GM21367 (cell line): ENCODE data around the gene SPATA2.
"Not testable (repeated sequence)": the region's sequence is repeated elsewhere in the genome, so short reads cannot be mapped to it uniquely, and the experiment has no call there.

Experiments
- ATAC-seq: cut with Tn5 transposase; IDR thresholded peaks from one replicate; pipeline ENCODE4 v1.9.1; 2021; ENCODE audit not compliant: unreplicated experiment

Gene SPATA2

DNA sequence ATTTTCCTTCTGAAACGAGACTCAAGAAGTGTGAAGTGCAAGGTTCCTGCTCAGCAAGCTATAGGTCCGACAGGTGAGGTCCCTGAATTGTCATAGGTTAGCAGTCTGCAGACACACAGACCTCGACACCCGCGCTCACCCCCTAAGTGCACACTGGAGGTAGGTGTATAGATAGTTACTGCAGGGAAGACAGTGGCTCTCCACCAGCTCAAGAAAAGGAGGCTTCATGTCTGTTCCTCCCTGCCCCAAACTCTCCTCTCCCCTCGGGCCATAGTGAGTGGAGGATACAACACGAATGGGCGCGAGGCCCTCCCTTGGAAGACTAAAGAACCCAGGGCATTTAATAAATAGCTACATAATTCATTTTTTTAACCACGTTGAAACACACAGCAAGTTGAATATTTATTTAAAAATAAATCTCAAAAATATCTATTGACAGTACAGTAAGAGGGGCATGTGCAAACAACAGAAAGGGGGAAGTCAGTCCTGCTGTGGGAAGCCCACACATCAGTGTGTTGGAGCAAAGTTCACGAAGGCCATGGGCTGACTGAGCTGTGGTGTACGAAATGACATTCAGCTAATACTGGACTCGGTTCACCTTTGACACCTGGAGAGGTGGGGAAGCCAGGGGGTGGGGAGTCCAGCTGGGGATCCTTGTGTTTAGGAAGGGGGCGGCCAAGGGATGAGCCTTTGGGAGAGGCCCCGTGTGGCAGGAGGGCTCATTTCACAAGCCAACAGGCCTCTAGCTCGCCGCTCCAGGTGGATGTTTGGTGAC is 10.7 kb downstream of the SPATA2 start:
- no peak for ATAC-seq

DNA sequence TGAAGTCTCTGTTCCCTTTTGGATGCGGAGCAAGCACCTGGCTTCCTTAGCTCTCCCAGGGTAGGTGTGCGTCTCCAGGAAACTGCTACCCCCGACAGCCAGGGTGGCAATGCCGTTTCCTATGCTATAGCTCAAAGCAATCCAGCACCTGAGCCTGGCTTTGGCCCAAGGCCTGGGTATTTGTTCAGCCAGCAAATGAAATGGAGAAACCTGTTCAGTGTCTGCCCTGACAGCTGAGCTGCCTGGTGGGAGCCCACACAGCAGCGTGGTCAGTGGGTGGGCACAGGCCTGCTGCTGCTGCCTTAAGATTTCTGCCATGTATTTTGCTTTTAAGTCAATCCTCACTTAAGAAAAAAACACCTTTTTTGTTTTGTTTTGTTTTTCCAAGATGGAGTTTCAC is 13.7 kb downstream of the SPATA2 start:
- no peak for ATAC-seq

GRCh38 chr20:49899541-49900383 is 15.6 kb downstream of the SPATA2 start:
- ATAC-seq = no peak

DNA sequence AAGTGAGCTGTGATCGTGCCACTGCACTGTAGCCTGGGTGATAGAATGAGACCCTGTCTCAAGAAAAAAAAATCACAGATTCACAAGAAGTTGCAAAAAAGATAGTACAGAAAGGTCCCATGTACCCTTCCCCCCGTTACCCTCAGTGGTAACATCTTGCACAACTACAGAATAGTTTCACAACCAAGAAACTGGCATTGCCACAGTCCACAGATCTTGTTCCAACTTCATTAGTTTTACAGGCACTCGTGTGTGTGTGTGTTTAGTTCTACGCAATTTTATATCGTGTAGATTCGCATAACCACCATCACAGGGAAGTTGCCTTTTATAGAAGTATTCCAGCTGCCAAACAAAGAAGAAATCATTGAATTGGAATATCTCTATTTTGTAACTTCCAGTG is 19.1 kb downstream of the SPATA2 start:
- ATAC-seq = no peak

DNA sequence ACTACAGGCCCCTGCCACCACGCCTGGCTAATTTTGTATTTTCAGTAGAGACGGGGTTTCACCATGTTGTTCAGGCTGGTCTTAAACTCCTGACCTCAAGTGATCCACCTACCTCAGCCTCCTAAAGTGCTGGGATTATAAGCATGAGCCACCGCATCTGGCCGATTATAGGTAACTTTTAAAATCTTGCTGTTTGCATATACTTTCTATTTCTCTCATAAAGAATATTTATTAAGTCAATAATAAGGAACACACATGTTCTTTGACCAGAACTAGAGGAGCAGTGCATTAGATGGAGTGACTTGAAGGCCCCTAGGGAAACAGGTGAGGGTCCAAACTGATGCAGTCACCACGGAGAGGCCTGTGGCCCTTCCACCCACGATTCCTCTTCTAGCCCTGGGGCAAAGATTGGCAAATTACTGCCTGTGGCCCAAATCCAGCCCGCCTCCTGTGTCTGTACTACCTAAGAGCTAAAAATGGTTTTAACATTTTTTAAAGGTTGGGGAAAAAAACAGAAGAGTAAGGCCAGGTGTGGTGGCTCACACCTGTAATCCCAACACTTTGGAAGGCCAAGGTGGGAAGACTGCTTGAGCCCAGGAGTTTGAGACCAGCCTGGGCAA is 19.7 kb downstream of the SPATA2 start:
- ATAC-seq = not testable (repeated sequence)

GRCh38 chr20:49894073-49894470 is 21.3 kb downstream of the SPATA2 start:
- ATAC-seq = no peak

DNA sequence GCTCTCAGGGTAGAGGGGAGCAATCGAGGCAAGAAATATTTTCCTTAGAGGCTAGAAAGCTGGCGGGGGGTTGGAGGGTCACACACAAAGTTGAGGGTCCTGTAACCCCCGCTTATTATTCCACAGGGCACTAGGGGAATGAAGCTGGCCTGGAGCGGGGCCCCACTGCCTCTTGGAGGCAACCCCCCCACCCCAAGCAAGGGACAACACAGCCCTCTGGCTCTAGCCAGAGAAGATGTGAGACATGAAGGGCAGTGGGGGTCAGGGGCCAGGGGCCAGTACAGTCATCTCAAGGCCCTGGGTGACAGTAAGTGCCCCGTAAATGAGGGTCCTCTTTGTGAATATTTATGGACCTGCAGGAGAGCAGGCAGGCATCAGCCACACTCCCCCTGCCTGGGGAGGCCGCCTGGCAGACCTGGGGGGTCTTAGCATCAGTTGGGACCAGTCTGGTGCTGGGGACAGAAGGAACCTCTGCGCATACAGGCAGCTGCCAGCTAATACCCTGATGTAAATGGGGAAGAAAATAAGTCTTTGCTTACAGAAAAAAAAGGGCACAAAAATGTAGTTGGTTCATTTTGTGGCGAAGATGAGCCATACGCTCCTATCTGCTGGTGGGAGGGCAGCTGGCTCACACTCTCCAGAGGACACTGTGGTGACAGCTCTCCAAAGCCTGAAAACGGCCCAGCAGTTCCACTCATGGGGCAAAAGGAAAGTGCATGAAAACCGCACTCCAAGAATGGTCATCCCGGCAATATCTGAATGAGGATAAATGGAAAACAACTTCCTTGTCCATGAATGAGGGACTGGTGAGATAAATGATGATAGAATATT is 21.9 kb downstream of the SPATA2 start:
- ATAC-seq = no peak

GRCh38 chr20:49892817-49893216 is 22.5 kb downstream of the SPATA2 start:
- no peak for ATAC-seq

DNA sequence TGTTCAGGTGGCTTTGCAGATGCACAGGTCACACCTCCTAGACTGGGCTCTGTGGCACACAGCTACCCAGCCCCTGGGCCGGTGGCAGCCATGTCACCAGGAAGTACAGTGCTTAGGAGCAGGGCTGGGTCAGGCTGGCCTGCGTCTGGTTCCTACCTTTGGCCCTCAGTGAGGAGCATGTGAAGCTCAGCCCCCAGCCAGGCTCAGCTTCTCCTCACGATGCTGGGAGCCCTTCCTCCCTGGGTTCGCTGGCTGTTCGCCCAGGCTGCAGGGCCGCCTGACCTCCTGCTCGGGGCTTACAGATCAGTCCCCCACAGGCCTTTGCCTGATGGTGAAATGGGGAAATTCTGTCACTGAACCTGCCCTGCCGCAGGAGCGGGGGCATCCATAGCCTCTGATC is 23.1 kb downstream of the SPATA2 start:
- no peak for ATAC-seq

DNA sequence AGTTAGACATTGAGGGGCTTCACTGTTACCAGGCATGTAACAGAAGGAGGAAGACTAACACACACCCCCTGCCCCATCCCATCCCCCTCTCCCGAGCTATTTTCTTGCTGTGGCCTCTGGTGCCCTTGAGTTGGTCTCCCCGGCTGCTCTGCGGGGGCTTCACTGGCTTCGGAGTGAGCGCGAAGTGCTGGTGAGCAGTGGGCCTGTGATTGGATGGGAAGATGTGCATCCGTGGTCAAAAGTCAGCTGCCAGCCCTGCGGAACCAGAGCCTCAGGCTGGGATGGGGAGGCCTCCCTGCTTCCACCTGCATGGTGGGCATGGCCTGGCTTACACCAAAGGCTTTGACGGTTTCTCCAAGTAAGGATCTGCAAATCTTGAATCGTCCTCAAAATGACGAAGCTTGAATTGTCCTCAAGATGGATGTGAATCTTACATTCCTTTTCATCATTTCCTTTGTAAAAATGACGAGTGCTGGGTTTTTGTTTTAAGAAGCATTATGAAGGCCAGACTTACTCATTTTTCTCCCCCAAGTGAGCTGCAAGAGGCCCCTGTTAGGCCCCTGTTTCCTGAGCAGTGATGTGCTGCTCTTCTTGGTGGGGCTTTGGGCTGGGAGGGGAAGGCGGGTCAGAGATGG is 23.7 kb downstream of the SPATA2 start:
- no peak for ATAC-seq

GRCh38 chr20:49890471-49891361 is 24.6 kb downstream of the SPATA2 start:
- no peak for ATAC-seq

DNA sequence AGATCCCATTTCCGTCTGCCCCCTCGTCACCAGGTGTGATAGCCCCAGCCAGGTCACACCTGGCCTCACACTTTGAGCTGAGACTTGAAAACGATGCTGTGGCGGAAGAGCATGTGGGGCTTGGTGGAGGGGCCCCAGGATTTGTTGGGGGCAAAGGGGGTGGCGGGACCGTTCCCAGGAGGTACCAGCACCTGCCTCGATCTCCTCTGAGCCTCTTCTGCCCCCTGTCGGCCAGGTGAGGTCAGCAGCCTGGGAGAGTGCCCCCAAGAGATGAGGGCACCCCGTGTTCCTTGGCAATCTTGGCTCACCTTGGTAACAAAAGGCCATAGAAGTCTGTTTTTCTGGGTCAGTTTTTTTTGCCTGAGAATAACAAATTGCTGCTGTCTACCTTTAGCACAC is 25.4 kb downstream of the SPATA2 start:
- ATAC-seq = no peak

DNA sequence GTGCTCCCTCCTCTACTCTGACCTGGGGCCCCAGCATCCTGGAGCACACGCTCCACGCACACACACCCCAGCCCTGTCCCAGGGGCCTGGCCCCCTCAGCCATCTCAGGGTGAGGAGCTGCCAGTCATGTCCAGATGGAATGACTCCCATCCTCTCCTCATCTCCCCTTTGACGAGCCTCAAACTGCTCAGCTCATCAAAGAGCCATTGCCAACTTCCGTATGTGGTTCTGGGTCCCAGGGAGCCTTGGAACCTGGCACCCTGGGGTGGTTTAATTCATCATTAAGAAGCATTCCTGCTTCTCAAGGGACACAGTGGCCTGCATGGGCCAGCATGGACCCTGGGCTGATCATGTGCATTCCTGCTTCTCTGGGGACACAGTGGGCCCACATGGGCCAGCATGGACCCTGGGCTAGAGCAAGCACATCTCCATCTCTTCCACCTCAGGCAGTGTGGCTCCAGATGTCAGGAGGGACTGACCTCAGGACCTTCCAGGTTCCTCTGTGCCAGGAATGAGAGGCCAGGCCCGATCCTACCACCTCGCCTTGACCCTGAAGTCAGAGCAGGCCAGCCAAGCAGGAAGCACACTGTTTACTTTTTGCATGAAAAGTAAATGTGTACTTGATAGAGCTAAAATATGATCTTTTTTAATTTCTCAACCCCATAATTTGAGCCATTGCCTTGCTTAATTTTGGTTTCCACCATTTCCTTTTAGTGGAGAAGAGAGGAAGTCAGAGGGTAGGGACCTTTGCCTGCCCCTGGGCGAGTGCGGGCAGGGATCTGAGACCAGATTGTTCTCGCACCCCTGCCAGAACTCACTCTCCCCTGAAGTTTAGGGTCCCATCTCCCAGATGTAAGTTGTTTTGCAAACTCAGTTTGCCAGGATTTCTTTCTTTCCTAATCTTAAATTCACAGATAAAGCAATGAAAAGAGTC is 26.1 kb downstream of the SPATA2 start:
- ATAC-seq = no peak

- no peak for ATAC-seq
Measured at GRCh38 chr20:49888212-49889000, 26.9 kb downstream of the SPATA2 start.

DNA sequence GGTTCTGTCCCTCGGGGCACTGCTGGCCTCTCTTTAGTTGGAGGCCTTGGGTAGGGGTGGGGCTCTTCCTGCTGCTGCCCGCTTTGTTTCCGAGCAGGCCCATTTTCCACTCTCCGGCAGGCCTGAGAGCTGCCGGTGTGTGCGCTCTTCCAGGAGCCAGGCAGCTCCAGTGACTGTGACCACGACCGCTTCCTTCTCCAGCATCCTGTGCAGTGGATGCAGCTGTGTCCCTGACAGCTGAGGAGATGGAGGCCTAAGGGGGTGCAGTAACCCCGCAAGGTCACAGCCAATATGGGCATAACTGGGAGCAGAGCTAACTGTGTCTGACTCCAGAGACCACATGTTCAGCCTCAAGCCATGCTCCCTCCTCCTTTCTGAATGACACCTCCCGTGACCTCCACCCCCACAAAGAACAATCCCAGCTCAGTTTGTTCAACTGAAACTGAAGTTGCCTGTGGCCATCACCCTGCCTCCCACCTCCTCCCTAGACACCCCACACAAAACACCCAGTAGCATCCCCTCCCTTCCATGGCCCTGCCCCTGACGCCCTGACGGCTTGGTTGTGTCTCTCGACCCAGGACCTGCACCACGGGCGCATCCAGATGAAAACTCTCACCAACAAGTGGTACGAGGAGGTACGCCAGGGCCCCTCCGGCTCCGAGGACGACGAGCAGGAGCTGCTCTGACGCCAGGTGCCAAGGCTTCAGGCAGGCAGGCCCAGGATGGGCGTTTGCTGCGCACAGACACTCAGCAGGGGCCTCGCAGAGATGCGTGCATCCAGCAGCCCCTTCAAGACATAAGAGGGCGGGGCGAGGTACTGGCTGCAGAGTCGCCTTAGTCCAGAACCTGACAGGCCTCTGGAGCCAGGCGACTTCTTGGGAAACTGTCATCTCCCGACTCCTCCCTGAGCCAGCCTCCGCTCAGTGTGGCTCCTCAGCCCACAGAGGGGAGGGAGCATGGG is 27.8 kb downstream of the SPATA2 start:
- no peak for ATAC-seq

GRCh38 chr20:49886571-49887213 is 28.6 kb downstream of the SPATA2 start:
- no peak for ATAC-seq
